KG1 (cell line): ENCODE results near the gene WDR26.
"Not testable (repeated sequence)": the region's sequence is repeated elsewhere in the genome, so short reads cannot be mapped to it uniquely, and the experiment has no call there.

Experiments
- DNase-seq: peaks from one replicate; lab custom pipeline; 2025; lab: John Stamatoyannopoulos, UW

WDR26 gene

GRCh38 chr1:224348137-224348536 lies 86.5 kb downstream of the WDR26 start:
- DNase-seq: no peak

- DNase-seq: no peak
Measured at GRCh38 chr1:224343679-224344078, 90.9 kb downstream of the WDR26 start.

GRCh38 chr1:224340453-224341384 lies 93.9 kb downstream of the WDR26 start:
- not testable (repeated sequence) for DNase-seq

DNA sequence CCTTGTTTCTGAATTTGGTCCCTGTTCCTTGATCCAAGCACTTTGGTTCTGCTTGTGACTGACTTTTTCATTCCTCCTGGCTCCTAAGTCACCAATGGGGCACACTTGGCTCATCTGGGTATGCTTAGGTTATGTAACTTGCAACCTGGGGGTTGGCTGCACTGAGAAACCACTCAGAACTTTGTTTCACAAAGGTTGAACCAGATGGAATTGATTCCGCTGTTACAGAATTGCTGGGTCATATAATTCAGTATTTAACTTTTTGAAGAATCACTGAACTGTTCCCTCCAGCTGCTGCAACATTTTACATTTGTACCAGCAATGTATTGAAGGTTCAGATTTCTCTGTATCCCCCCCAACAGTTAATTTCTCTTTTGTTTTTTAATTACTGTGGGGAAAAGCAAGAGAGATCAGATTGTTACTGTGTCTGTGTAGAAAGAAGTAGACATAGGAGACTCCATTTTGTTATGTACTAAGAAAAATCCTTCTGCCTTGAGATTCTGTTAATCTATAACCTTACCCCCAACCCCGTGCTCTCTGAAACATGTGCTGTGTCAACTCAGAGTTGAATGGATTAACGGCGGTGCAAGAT lies 95.1 kb downstream of the WDR26 start:
- DNase-seq: no peak

GRCh38 chr1:224338150-224338838 lies 96.3 kb downstream of the WDR26 start:
- no peak for DNase-seq
